ENCODE results near the gene EXOC7. TPM values are rescaled to one million over a fixed set of nuclear protein-coding genes. Genes with fewer than 3 reads are reported as not detected.

EXOC7 gene
- total RNA-seq, 4 donors from 2014 or later: 34.7 to 118 (median 109) TPM

DNA sequence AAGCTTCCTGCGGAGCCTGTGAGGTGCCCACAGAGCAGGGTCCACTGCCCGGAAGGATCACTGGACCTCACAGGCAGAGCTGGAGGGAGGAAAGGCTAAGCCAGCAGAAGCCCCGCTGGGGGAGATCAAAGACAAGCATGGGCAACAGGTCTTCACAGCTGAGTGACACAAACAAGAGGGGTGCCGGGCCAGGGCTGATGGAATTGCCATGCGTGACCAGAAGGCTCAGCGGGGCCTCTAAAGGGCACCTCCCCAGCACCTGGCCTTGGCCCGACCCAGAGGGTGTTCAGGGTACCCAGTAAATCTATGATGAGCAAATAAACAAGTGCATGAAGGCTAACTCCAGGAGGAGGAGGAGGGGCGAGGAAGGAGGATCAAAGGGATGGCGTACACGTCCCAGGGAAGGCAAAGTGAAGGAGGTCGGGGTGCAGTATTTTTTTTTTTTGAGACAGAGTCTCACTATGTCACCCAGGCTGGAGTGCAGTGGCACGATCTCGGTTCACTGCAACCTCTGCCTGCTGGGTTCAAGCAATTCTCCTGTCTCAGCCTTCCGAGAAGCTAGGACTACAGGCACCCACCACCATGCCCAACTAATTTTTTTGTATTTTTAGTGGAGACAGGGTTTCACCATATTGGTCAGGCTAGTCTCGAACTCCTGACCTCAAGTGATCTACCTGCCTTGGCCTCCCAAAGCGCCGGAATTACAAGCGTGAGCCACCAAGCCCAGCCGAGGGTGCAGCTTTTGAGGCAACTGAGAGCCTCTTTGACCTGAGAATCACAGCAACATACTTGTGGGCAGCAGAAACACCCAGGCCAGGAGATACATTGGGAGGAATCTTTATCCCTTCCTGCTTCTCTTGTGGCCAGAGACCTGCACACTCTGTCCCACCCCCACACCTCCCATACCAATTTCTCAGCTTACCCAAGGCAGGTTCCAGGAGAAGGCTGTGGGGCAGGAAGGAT lies 16.1 kb upstream of the EXOC7 start:
- H3K9me3 ChIP-seq: no peaks in the 10 kb centered on the region
- no peaks in the 10 kb centered on the region for H3K4me1 ChIP-seq
- intact Hi-C loops (cut with DNase I; ENCODE audit: low total_unique reads): loop anchor here (5.0 kb wide), 1 partner anchor 158 kb away; no protein-coding TSS in a partner anchor
- H3K27me3 ChIP-seq: no peaks in the 10 kb centered on the region
- no peak for TF ChIP-seq POLR2A (IDR thresholded peaks at IDR 0.05)
- no peak overlapping the region for H3K4me3 ChIP-seq
- DNase-seq: no peak
- H3K27ac ChIP-seq: no peak overlapping the region
- H3K36me3 ChIP-seq: no peaks in the 10 kb centered on the region

DNA sequence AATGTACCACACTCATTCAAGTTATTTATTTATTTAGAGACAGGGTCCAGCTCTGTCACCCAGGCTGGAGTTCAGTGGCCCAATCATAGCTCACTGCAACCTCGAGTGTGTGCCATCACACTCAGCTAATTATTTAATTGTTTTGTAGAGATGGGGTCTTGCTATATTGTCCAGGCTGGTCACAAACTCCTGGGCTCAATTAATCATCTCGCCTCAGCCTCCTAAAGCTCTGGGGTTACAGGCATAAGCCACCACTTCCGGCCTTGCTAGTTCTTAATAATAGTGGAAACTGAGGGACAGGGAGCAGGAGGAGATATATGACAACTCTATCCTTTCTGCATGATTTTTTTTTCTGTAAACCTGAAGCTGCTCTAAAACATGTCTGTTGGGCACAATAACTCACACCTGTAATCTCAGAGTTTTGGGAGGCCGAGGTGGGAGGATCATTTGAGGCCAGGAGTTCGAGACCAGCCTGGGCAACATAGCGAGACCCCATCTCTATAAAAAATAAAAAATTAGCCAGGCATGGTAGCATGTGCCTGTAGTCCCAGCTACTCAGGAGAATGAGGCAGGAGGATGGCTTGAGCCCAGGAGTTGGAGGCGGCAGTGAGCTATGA lies 11.7 kb upstream of the EXOC7 start:
- Histone ChIP-seq H3K4me1 (no peaks in the 10 kb centered on the region), H3K36me3 (no peaks in the 10 kb centered on the region), H3K4me3 (no peak overlapping the region), H3K27ac (no peak overlapping the region), H3K27me3 (no peaks in the 10 kb centered on the region), H3K9me3 (no peaks in the 10 kb centered on the region)
- intact Hi-C loops (cut with DNase I; ENCODE audit: low total_unique reads): no loop called here
- TF ChIP-seq POLR2A (IDR thresholded peaks at IDR 0.05): no peak
- no peak for TF ChIP-seq CTCF (IDR thresholded peaks at IDR 0.05)
- DNase-seq: no peak

DNA sequence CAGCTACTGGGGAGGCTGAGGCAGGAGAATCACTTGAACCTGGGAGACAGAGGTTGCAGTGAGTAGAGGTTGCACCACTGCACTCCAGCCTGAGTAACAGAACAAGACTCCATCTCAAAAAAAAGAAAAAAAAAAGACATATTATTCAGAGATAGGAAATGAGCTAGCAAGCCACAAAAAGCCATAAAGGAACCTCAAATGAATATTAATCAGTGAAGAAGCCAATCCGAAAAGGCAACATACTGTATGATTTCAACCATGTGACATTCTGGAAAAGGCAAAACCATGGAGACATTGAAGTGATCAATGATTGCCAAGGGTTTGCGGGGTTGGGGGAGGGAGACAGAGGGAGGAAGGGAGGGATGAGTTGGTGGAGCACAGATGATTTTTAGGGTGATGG lies 8.4 kb upstream of the EXOC7 start:
- H3K9me3 ChIP-seq: no peaks in the 10 kb centered on the region
- H3K27ac ChIP-seq: no peak overlapping the region
- no peak overlapping the region for H3K4me3 ChIP-seq
- no peaks in the 10 kb centered on the region for H3K36me3 ChIP-seq
- no peaks in the 10 kb centered on the region for H3K4me1 ChIP-seq
- TF ChIP-seq POLR2A (IDR thresholded peaks at IDR 0.05): no peak
- TF ChIP-seq CTCF (IDR thresholded peaks at IDR 0.05): no peak
- no peak for DNase-seq
- H3K27me3 ChIP-seq: no peaks in the 10 kb centered on the region
- intact Hi-C loops (cut with DNase I; ENCODE audit: low total_unique reads): no loop called here

DNA sequence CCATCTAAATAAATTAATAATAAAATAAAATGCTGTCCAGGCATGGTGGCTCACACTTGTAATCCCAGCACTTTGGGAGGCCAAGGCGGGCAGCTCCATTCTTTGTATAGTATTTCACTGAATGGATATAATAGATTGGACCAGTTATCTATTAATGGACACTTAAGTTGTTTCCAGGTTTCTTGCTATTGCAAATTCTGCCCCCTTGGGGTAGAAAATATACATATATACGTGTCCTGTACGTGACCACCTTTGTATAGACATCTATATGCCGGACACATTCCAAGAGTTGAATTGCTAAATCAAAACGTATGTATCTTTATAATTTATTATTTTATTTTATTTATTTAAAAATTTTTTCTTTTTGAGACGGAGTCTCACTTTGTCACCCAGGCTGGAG lies 3.9 kb upstream of the EXOC7 start:
- TF ChIP-seq POLR2A (IDR thresholded peaks at IDR 0.05) (no peak), CTCF (IDR thresholded peaks at IDR 0.05) (no peak)
- intact Hi-C loops (cut with DNase I; ENCODE audit: low total_unique reads): no loop called here
- Histone ChIP-seq H3K27ac (no peak overlapping the region), H3K36me3 (no peaks in the 10 kb centered on the region), H3K27me3 (no peaks in the 10 kb centered on the region), H3K4me3 (no peak overlapping the region), H3K9me3 (no peaks in the 10 kb centered on the region), H3K4me1 (no peaks in the 10 kb centered on the region)
- no peak for DNase-seq

DNA sequence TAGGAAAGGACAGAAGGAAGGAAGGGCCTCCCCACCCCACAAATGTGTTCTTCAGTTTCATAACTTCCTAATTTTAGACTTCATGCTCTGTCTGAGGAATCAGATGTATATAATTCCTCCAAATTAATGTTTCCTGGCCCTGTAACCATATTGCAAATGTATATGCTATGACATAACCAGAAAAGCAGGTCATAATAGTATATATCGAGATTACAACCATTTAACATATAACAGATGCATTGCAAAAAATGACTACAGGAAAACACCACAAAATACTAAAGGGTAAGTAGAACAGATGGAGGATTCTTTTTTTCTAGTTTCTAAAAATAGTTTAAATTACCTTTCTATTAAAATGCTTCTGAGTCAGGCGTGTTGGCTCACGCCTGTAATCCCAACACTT lies 3.1 kb upstream of the EXOC7 start:
- intact Hi-C loops (cut with DNase I; ENCODE audit: low total_unique reads): no loop called here
- H3K9me3 ChIP-seq: no peaks in the 10 kb centered on the region
- no peaks in the 10 kb centered on the region for H3K27me3 ChIP-seq
- no peaks in the 10 kb centered on the region for H3K4me1 ChIP-seq
- H3K27ac ChIP-seq: no peak overlapping the region
- H3K36me3 ChIP-seq: no peaks in the 10 kb centered on the region
- TF ChIP-seq POLR2A (IDR thresholded peaks at IDR 0.05): no peak
- no peak for TF ChIP-seq CTCF (IDR thresholded peaks at IDR 0.05)
- DNase-seq: no peak
- H3K4me3 ChIP-seq: no peak overlapping the region
